ENCODE data around the gene NR6A1.

NR6A1 gene

DNA sequence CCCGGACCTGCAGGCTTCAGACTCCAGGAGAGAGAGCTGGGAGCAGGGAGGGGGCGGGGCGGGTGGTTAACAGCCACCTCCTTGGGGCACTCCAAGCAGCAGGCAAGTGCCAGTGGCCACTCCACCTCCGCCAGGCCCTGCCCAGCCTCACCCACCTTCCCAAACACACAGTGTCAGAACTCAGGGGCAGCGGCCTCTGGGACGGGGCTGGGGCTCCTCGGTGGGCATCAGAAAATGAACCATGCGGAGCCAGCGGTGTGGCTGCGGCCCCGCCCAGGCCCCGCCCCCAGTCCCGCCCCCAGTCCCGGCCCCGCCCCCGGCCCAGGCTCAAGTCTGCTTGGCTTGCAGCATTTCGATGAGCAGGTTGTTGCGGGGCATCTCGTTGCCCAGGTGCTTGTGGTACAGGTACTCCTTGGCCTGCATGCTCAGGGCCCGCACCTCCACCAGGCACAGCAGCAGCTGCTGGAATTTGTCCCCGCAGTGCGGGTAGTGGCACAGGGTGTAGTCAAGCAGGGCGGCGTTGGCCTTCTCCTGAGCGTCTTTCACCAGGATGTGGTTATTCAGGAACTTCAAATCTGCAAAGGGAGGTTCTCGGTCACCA is 288.6 kb downstream of the NR6A1 start:
- no peak overlapping the region for H3K27ac ChIP-seq
- in situ Hi-C loops (cut with HindIII; ENCODE audit: low pct_ligation_motif_present, low sequenced_read_pairs) = no loop called here
- peaks cover 39% of the 10 kb centered on the region for H3K27me3 ChIP-seq (replicated peaks)
- H3K36me3 ChIP-seq (replicated peaks) = no peaks in the 10 kb centered on the region
- no peak for DNase-seq
- H3K4me3 ChIP-seq (ENCODE audit: low read depth, low read length) = no peak overlapping the region
- TF ChIP-seq, protein P1, sequence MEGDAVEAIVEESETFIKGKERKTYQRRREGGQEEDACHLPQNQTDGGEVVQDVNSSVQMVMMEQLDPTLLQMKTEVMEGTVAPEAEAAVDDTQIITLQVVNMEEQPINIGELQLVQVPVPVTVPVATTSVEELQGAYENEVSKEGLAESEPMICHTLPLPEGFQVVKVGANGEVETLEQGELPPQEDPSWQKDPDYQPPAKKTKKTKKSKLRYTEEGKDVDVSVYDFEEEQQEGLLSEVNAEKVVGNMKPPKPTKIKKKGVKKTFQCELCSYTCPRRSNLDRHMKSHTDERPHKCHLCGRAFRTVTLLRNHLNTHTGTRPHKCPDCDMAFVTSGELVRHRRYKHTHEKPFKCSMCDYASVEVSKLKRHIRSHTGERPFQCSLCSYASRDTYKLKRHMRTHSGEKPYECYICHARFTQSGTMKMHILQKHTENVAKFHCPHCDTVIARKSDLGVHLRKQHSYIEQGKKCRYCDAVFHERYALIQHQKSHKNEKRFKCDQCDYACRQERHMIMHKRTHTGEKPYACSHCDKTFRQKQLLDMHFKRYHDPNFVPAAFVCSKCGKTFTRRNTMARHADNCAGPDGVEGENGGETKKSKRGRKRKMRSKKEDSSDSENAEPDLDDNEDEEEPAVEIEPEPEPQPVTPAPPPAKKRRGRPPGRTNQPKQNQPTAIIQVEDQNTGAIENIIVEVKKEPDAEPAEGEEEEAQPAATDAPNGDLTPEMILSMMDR (IDR thresholded peaks at IDR 0.05; ENCODE audit: low read depth, low read length, missing control alignments) = no peak

DNA sequence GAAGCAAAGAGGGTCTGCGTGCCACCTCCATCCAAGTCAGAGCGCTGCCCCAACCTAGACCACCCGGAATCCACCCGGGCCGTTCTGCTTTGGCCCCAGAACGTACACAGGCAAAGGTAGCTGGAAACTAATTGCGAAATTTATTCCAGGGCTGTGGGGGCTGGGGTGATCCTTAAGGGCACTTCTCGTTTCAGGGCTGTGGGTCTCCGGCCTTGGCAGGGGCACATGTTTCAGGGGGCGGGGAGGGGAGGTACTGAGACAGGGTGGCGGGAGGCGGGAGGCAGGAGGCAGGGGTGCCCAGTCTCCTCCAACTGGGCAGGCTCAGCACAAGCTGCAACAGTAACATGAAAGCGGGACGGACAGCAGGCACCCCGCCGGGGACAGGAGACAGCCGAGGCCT is 290.0 kb downstream of the NR6A1 start:
- in situ Hi-C loops (cut with HindIII; ENCODE audit: low pct_ligation_motif_present, low sequenced_read_pairs) = no loop called here
- Histone ChIP-seq H3K27me3 (replicated peaks) (peaks cover 36% of the 10 kb centered on the region), H3K27ac (no peak overlapping the region), H3K36me3 (replicated peaks) (no peaks in the 10 kb centered on the region), H3K4me3 (ENCODE audit: low read depth, low read length) (no peak overlapping the region)
- TF ChIP-seq, protein P1 (IDR thresholded peaks at IDR 0.05; ENCODE audit: low read depth, low read length, missing control alignments) = no peak
- no peak for DNase-seq

DNA sequence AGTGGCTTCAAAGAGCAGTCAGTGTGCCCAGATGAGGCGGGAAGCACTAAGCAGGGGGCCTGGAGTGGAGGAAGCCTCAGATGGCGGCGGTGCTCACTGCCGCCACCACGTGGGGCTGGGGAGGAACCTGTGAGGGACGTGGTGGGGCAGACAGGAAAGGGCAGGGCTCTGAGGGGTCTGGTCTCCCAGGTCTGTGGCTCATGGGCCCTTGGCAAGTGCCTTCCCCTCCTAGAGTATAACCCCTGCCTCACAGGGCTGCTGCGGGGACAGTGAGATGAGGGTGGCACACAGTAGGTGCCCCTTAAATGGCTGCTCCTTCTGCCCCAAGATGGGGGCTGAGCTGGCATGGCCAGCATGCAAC is 290.5 kb downstream of the NR6A1 start:
- no peak overlapping the region for H3K4me3 ChIP-seq (ENCODE audit: low read depth, low read length)
- no peak for DNase-seq
- TF ChIP-seq, protein P1 (IDR thresholded peaks at IDR 0.05; ENCODE audit: low read depth, low read length, missing control alignments) = peak; percentile 69

GRCh38 chr9:124479947-124480620 is 291.0 kb downstream of the NR6A1 start:
- no peaks in the 10 kb centered on the region for H3K36me3 ChIP-seq (replicated peaks)
- TF ChIP-seq, protein P1 (IDR thresholded peaks at IDR 0.05; ENCODE audit: low read depth, low read length, missing control alignments) = no peak
- no peak overlapping the region for H3K4me3 ChIP-seq (ENCODE audit: low read depth, low read length)
- H3K27ac ChIP-seq = no peak overlapping the region
- no peak for DNase-seq
- in situ Hi-C loops (cut with HindIII; ENCODE audit: low pct_ligation_motif_present, low sequenced_read_pairs) = no loop called here
- H3K27me3 ChIP-seq (replicated peaks) = peaks cover 28% of the 10 kb centered on the region

More for the DNA sequence above, 290.5 kb downstream of the NR6A1 start:
- H3K27me3 ChIP-seq (replicated peaks) = peaks cover 33% of the 10 kb centered on the region
- H3K36me3 ChIP-seq (replicated peaks) = no peaks in the 10 kb centered on the region
- in situ Hi-C loops (cut with HindIII; ENCODE audit: low pct_ligation_motif_present, low sequenced_read_pairs) = no loop called here
- no peak overlapping the region for H3K27ac ChIP-seq

GRCh38 chr9:124479371-124479770 is 291.7 kb downstream of the NR6A1 start:
- Histone ChIP-seq H3K27ac (no peak overlapping the region), H3K27me3 (replicated peaks) (peaks cover 26% of the 10 kb centered on the region), H3K4me3 (ENCODE audit: low read depth, low read length) (no peak overlapping the region), H3K36me3 (replicated peaks) (no peaks in the 10 kb centered on the region)
- DNase-seq = no peak
- in situ Hi-C loops (cut with HindIII; ENCODE audit: low pct_ligation_motif_present, low sequenced_read_pairs) = no loop called here
- TF ChIP-seq, protein P1 (IDR thresholded peaks at IDR 0.05; ENCODE audit: low read depth, low read length, missing control alignments) = no peak
